AG10803 (cell line): Measurements from ENCODE around the gene MITF.

Source experiments
- DNase-seq: peaks from one replicate; pipeline ENCODE4 v3.0.0; 2010; ENCODE audit warnings: low read depth
- H3K4me3 ChIP-seq: 2 replicates; pipeline ENCODE4 v1.5.1; 2011; ENCODE audit warnings: mild to moderate bottlenecking, low read length, control low read depth
- TF ChIP-seq, protein P1 (sequence below): conservative IDR thresholded peaks from 2 replicates; pipeline ENCODE4 v1.5.1; 2011; ENCODE audit warnings: mild to moderate bottlenecking, low read length, control low read depth, inconsistent platforms

Gene MITF

DNA sequence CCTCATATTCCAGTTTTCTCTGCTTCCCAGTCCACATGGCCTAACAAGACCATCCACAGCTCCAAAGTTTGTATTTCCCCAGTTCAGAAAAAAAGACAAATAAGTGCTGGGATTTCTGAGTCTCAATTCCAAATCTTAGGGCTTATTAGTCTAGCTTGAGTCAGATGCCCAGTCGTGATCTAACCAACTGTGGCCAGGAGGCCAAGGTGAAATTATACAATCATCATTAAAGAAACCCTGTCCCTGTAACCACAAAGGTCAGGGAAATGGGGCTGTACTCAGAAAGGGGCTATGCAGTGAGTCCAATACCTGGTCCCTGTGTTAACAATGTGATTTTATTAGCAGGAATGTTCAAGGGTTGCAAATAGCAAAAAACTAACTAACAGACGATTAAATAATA, 40.5 kb upstream of the MITF start:
- DNase-seq = no peak
- TF ChIP-seq, protein P1, sequence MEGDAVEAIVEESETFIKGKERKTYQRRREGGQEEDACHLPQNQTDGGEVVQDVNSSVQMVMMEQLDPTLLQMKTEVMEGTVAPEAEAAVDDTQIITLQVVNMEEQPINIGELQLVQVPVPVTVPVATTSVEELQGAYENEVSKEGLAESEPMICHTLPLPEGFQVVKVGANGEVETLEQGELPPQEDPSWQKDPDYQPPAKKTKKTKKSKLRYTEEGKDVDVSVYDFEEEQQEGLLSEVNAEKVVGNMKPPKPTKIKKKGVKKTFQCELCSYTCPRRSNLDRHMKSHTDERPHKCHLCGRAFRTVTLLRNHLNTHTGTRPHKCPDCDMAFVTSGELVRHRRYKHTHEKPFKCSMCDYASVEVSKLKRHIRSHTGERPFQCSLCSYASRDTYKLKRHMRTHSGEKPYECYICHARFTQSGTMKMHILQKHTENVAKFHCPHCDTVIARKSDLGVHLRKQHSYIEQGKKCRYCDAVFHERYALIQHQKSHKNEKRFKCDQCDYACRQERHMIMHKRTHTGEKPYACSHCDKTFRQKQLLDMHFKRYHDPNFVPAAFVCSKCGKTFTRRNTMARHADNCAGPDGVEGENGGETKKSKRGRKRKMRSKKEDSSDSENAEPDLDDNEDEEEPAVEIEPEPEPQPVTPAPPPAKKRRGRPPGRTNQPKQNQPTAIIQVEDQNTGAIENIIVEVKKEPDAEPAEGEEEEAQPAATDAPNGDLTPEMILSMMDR = no peak
- no peak overlapping the region for H3K4me3 ChIP-seq

DNA sequence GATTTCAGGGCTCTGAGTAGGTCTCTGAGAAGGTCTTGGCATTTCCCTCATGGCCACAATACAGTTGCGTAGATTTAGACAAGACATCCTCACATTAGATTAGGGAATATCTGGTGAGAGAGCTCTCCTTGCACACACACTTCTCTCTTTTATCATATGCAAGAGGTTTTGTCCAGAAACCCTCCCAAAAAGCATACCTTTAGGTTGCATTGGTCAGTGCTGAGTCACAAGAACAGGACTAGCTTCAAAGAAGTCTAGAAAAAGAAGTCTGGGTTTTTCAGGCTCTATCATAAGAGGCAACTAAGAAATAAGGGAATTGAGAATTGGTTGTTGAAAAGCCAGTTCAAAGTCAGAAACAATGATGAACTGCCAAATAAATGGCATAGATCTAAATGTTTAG, 40.1 kb upstream of the MITF start:
- TF ChIP-seq, protein P1 = no peak
- DNase-seq = no peak
- no peak overlapping the region for H3K4me3 ChIP-seq

DNA sequence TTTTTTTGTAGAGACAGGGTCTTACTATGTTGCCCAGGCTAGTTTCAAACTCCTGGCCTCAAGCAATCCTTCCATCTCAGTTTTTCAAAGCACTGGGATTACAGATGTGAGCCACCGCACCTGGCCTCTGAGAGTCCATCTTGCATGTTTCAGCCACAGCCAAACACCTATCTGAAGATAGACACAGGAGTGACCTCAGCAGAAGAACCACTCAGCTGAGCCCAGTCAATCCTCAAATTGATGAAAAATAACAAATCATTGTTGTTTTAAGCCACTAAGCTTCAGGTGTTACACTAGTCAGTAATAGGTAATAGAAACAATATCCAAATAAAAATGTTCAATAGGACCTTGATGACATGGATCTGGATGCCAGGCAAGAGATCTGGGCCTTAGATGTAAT, 38.3 kb upstream of the MITF start:
- H3K4me3 ChIP-seq = no peak overlapping the region
- TF ChIP-seq, protein P1 = no peak
- no peak for DNase-seq

DNA sequence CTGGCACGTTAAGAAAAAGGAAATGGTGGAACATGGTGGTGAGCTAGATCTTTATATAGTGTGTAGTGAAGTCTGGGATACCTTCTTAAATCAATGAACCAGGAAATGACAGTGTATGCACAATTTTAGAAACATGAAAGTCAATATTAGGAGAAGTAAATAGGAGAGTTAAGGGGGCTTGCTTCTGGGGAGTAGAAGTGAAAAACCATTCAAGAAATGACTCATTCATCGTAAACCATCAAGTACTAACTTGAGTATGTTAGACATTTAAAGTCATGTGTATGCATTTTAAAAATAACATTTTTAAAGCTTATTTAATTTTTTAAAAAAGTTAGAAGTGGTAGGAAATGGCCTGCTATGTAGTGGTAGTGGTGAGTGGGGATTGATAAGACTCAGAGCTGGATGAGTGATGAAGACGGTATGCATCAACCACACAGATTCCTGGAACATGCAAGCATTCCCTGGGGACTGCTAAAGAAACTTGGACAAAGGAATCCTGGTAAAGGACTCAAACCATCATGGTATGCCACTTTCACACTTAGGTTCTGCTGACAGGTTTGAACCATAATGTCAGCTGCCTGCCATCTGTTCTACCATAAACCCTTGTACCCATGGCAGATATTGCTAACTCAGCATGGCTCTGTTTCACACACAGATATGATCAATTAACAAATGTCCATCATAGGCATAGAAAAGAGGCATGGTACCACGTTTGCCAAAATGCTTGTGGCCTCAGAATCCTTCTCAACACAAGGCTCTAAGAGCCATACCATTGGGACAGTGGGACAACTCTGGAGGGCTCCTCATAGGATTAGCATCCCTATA, 28.9 kb upstream of the MITF start:
- H3K4me3 ChIP-seq = no peak overlapping the region
- DNase-seq = peak; percentile 39
- TF ChIP-seq, protein P1 = no peak

DNA sequence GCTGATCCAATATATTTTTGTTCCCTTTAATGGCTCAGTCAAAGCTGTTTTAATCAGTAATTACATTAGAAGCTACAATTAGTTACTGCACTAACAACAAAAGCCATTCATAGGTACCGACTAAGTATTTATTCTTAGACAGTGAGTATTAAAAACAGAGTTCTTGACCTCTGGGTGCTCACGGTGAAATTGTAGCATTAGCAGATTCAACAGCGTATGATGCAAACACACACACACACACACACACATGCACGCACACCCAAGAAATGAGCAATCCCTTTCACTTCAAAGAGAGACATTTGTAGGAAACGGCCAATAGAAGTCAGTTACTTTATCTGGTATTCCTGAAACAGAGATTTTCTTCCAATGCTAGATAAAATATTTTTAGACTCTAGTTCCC, 27.0 kb upstream of the MITF start:
- no peak for DNase-seq
- TF ChIP-seq, protein P1 = no peak

DNA sequence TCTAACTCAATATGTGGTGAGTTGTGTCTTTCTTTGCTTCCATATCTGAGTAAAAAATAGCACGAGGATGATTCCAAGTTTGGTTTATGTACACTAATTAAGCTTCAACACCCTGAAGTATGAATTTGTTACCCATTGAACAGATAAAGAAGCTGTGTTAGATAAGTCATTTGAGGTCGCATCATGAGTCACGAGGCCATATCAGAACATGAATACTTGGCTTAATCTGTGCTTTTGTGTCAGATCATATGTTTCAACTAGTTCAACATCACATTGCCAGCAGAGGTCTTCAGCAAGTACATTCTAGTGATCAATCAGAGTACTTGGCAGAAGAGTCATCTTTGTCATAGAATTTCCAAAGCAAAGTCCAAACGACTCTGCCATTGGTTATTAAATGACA, 26.3 kb upstream of the MITF start:
- no peak overlapping the region for H3K4me3 ChIP-seq
- no peak for DNase-seq
- TF ChIP-seq, protein P1 = no peak

More for the DNA sequence above, 27.0 kb upstream of the MITF start:
- H3K4me3 ChIP-seq = no peak overlapping the region

DNA sequence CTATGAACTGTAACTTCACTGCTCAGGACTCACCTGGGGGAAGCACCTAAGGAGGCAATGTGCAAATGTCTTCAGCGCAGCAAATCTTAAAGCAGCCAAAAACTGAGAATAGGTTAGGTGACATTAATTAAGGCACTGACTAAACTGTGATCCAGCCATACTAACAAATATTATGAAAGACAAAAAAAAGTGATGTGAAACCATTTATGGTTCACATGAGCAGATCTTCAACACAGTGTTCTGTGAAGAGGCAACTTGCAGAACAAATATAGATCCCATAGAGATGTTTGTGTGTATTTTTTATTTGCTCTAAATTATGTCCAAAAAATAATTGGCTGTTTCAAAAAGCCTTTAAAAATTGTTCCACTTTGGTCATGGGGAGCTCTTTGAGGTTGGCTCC, 24.1 kb upstream of the MITF start:
- no peak overlapping the region for H3K4me3 ChIP-seq
- TF ChIP-seq, protein P1 = no peak
- no peak for DNase-seq
